Progenitor cell of endocrine pancreas (in vitro differentiated cells): ENCODE data around the gene GPR25. TPM values are rescaled to one million over a fixed set of nuclear protein-coding genes. Genes with fewer than 3 reads are reported as not detected.

ENCODE experiments used
- DNase-seq: peaks from one replicate; pipeline ENCODE4 v3.0.0; 2021; ENCODE audit warnings: low spot score; ENCODE audit not compliant: unreplicated experiment
- H3K27ac Mint-ChIP-seq: 2 replicates; pipeline ENCODE4 v1.8.0; 2021; ENCODE audit warnings: mild to moderate bottlenecking, moderate library complexity, mixed read lengths
- H3K27me3 Mint-ChIP-seq: 2 replicates; pipeline ENCODE4 v1.8.0; 2021; ENCODE audit warnings: mixed read lengths
- H3K36me3 Mint-ChIP-seq: 2 replicates; pipeline ENCODE4 v1.8.0; 2022; ENCODE audit warnings: mixed read lengths; ENCODE audit not compliant: insufficient read depth
- H3K4me1 Mint-ChIP-seq: 2 replicates; pipeline ENCODE4 v1.8.0; 2021; ENCODE audit warnings: low read depth, mixed read lengths
- H3K4me3 Mint-ChIP-seq: 2 replicates; pipeline ENCODE4 v1.8.0; 2021; ENCODE audit warnings: low read depth, mild to moderate bottlenecking, moderate library complexity, mixed read lengths
- H3K9me3 Mint-ChIP-seq: 2 replicates; pipeline ENCODE4 v1.8.0; 2021; ENCODE audit warnings: low read depth, mixed read lengths
- CTCF ChIP-seq: fragments of 200-600 bp; sonication (generic); IDR thresholded peaks from one replicate; pipeline ENCODE4 v1.5.0; 2021; ENCODE audit warnings: antibody characterized with exemption, mild to moderate bottlenecking; ENCODE audit not compliant: unreplicated experiment
- total RNA-seq: library from RNA; stranded (reverse); gene quantifications from 2 replicates; pipeline ENCODE4 v1.2.1, GENCODE V29; 2021

The GPR25 gene
- total RNA-seq, 1 donor from 2014 or later, result not detected

GRCh38 chr1:200866521-200866920 is 6.3 kb upstream of the GPR25 start:
- Mint-ChIP-seq H3K36me3 (peaks cover 12% of the 10 kb centered on the region), H3K27me3 (peaks cover 6% of the 10 kb centered on the region), H3K4me3 (no peak overlapping the region), H3K27ac (no peak overlapping the region), H3K4me1 (no peaks in the 10 kb centered on the region), H3K9me3 (no peaks in the 10 kb centered on the region)
- no peak for DNase-seq
- TF ChIP-seq CTCF, result no peak

DNA sequence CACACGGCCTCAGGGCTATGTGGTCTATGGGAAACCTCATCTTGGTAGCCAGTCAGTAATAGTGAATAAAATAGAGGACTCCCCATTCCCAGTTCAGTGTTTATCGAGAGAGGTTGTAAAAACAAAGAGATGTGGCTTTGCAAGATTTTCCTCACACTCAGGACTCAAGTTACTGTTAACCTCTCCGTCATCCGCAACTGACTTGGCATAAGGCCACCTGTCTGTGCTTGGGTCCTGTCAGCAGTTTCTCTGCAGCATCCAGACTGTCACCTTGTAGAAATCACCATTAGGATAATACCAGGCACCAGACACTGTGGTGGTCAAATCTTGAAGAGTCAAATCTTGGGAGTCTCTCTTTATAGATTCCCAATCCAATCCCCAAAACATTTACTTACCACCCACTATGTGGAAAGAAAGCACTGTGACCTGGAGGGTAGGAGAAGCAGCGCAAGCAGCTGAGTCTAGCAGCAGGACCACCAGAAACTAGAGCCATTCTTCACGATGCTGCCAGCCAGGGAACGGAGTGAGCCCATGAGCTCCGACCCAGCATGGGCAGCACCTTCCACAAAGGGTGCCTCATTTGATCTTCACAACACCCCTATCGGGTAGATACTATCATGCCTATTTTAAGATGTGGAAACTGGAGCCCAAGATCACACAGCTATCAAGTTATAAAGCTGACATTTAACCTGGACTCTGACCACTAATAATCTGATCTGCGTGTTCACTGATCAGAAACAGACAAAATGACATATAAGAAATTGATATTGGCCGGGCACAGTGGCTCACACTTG is 5.6 kb upstream of the GPR25 start:
- no peak overlapping the region for H3K27ac Mint-ChIP-seq
- H3K9me3 Mint-ChIP-seq, result no peaks in the 10 kb centered on the region
- H3K4me1 Mint-ChIP-seq, result no peaks in the 10 kb centered on the region
- H3K27me3 Mint-ChIP-seq, result peaks cover 13% of the 10 kb centered on the region
- H3K36me3 Mint-ChIP-seq, result peaks cover 12% of the 10 kb centered on the region
- TF ChIP-seq CTCF, result no peak
- no peak for DNase-seq
- H3K4me3 Mint-ChIP-seq, result no peak overlapping the region

DNA sequence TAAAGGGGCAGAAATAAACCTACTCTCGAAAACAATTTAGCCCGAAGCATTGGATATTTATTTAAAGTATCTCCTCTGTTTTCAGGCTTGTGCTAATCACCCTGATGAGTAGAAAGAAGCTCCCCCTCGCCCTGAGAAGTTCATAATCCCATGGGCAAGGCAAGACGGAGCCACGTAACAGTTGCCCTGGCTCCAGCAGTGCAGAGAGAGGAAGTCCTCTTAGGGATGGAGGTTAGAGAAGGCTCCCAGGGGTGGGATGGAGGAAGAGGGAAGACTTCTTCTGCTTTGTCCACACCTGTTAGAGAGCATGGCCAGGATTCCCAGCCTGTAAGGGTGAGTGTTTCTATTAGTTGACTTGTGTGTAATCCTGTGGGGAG is 3.4 kb upstream of the GPR25 start:
- DNase-seq, result no peak
- Mint-ChIP-seq H3K4me3 (no peak overlapping the region), H3K36me3 (peaks cover 4% of the 10 kb centered on the region), H3K9me3 (no peaks in the 10 kb centered on the region), H3K27ac (no peak overlapping the region), H3K27me3 (peaks cover 14% of the 10 kb centered on the region), H3K4me1 (no peaks in the 10 kb centered on the region)
- TF ChIP-seq CTCF, result no peak

GRCh38 chr1:200869753-200870391 is 2.9 kb upstream of the GPR25 start:
- Mint-ChIP-seq H3K36me3 (peaks cover 3% of the 10 kb centered on the region), H3K27me3 (peaks cover 19% of the 10 kb centered on the region), H3K27ac (no peak overlapping the region), H3K4me1 (no peaks in the 10 kb centered on the region), H3K4me3 (no peak overlapping the region), H3K9me3 (no peaks in the 10 kb centered on the region)
- TF ChIP-seq CTCF, result no peak
- no peak for DNase-seq

- Mint-ChIP-seq H3K4me3 (no peak overlapping the region), H3K9me3 (no peaks in the 10 kb centered on the region), H3K27me3 (peaks cover 25% of the 10 kb centered on the region), H3K36me3 (no peaks in the 10 kb centered on the region), H3K4me1 (no peaks in the 10 kb centered on the region), H3K27ac (no peak overlapping the region)
- no peak for DNase-seq
- TF ChIP-seq CTCF, result no peak
These were observed 412 bp downstream of the GPR25 start for GRCh38 chr1:200873116-200873670.
